Fibroblast of lung (primary cell): ENCODE results near the gene HOXA1. TPM values are rescaled to one million over a fixed set of nuclear protein-coding genes. Genes with fewer than 3 reads are reported as not detected.

Source experiments
- DNase-seq, 2 donors: peaks; one replicate each; pipeline versions ENCODE4 v3.0.0 to v3.0.0-alpha.2; 2010; ENCODE audit warnings: low read depth in 2 of 2
- H2AFZ ChIP-seq: 2 replicates; pipeline ENCODE4 v1.5.1; 2012; ENCODE audit warnings: low read length, control low read depth, inconsistent platforms
- H3K27ac ChIP-seq: 2 replicates; pipeline ENCODE4 v1.5.1; 2011; ENCODE audit warnings: low read length, control low read depth; ENCODE audit not compliant: insufficient read depth
- H3K27me3 ChIP-seq: 2 replicates; pipeline ENCODE4 v1.5.1; 2011; ENCODE audit warnings: mild to moderate bottlenecking, low read length; ENCODE audit not compliant: control insufficient read depth, insufficient read depth
- H3K36me3 ChIP-seq: 2 replicates; pipeline ENCODE4 v1.5.1; 2011; ENCODE audit warnings: low read length; ENCODE audit not compliant: control insufficient read depth, insufficient read depth
- H3K4me1 ChIP-seq: 2 replicates; pipeline ENCODE4 v1.5.1; 2011; ENCODE audit warnings: low read length; ENCODE audit not compliant: control insufficient read depth, insufficient read depth; ENCODE audit errors: extremely low read depth
- H3K4me2 ChIP-seq: 2 replicates; pipeline ENCODE4 v1.5.1; 2011; ENCODE audit warnings: low read length, control low read depth; ENCODE audit not compliant: insufficient read depth; ENCODE audit errors: extremely low read depth
- H3K4me3 ChIP-seq, 4 experiments: fragments of 200-600 bp in 1 of 4; sonication (generic) in 1 of 4; replicated peaks in 1 of 4; 2 replicates each; pipeline ENCODE4 v1.5.1; 2011 to 2016; ENCODE audit warnings: low read length in 4 of 4, low read depth in 3 of 4, mild to moderate bottlenecking in 3 of 4, control low read depth in 2 of 4, inconsistent platforms in 1 of 4, mixed read lengths in 1 of 4; ENCODE audit not compliant: insufficient read depth in 1 of 4; ENCODE audit errors: control extremely low read depth in 1 of 4
- H3K79me2 ChIP-seq: 2 replicates; pipeline ENCODE4 v1.5.1; 2012; ENCODE audit warnings: mild to moderate bottlenecking, low read length, inconsistent platforms; ENCODE audit not compliant: control insufficient read depth, insufficient read depth
- H3K9ac ChIP-seq: 2 replicates; pipeline ENCODE4 v1.5.1; 2011; ENCODE audit warnings: mild to moderate bottlenecking, low read length, control low read depth; ENCODE audit not compliant: insufficient read depth
- H3K9me3 ChIP-seq: 2 replicates; pipeline ENCODE4 v1.5.1; 2012; ENCODE audit warnings: low read depth, low read length; ENCODE audit not compliant: control insufficient read depth, insufficient read depth
- H4K20me1 ChIP-seq: 2 replicates; pipeline ENCODE4 v1.5.1; 2011; ENCODE audit warnings: low read length; ENCODE audit not compliant: control insufficient read depth, insufficient read depth; ENCODE audit errors: extremely low read depth
- EZH2 ChIP-seq: IDR thresholded peaks from 2 replicates; pipeline ENCODE4 v1.5.1; 2012; ENCODE audit warnings: low read length, control low read depth, mild to moderate bottlenecking; ENCODE audit errors: missing control alignments
- polyA plus RNA-seq, 2 donors: library from polyadenylated mRNA; depleted of rRNA in 1 of 2; stranded (reverse) in 1 of 2; unstranded in 1 of 2; fragments of >200 nt; gene quantifications; 2 replicates each; pipeline ENCODE4 v1.2.1, GENCODE V29; 2011 to 2012; ENCODE audit warnings: missing spikeins in 1 of 2
- total RNA-seq: library from RNA; depleted of rRNA; stranded (reverse); fragments of >200 nt; gene quantifications from 2 replicates; pipeline ENCODE4 v1.2.1, GENCODE V29; 2014
- TF ChIP-seq, protein P1 (sequence below), 2 donors: IDR thresholded peaks in 1 of 2; conservative IDR thresholded peaks in 1 of 2; 1 replicate in 1 of 2; 2 replicates in 1 of 2; pipeline ENCODE4 v1.5.1; 2011 to 2012; ENCODE audit warnings: low read length in 2 of 2, control low read depth in 1 of 2, inconsistent platforms in 1 of 2, low read depth in 1 of 2, mild to moderate bottlenecking in 1 of 2

The HOXA1 gene
- total and polyA plus RNA-seq, 2 donors (not counting 1 experiment from before 2014, with no cell fraction given) = 0.50 to 0.83 TPM

DNA sequence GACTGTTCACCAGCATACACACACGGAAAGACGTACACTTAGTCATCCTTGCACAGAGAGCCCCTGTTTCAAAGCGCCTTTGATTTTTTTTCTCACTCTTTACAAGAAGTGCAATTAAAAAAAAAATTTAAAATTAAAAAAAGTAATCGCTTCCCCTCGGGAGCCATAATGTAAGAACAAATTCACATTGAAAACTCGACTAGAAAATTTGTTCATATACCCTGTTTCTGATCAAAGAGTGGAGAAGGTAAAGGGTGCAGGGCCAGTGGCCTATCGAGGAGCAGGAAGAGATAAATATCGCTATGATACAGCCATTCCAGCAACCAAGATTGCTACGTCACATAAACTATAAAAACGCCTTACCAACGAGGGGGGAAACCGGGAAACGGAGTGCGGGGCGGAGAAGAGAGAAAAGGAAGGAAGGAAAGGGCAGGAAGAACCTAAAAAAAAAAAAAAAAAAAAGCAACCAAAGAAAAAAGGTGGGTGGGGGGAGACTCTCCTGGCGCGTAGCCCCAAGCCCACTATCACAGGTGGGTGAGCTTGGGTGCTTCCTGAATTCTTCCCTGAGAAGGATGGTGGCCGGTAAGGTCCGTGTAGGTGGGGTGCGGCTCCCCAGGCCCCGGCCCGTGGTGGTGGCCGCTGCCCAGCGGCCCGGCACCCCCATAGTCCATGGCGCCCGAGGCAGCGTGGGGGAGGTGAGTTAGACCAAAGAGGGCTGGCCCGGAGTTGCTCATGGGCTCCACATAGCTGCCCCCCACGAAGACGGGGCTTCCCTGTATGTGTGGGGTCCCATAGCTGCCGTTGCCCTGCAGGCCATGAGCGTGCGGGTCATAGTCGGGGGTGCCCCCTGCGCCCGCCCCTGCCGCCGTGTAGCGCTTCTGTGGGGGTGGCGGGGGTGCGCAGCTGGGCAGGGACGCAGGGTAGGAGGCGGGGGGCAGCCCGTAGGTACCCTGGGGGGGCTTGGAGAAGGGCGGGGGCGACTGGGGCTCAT, 11.9 kb upstream of the HOXA1 start:
- Histone ChIP-seq H3K79me2 (peaks cover 64% of the 10 kb centered on the region), H3K4me2 (peak overlapping the region; percentile 89), H3K9me3 (no peaks in the 10 kb centered on the region), H3K9ac (peak overlapping the region; percentile 76), H3K27ac (peak overlapping the region; percentile 95), H3K4me1 (peaks cover 36% of the 10 kb centered on the region), H3K4me3 (peak overlapping the region; percentile 46 to 92 (median 47)), H2AFZ (no peak overlapping the region), H3K27me3 (no peaks in the 10 kb centered on the region), H4K20me1 (no peaks in the 10 kb centered on the region), H3K36me3 (no peaks in the 10 kb centered on the region)
- TF ChIP-seq EZH2 = no peak
- TF ChIP-seq, protein P1, sequence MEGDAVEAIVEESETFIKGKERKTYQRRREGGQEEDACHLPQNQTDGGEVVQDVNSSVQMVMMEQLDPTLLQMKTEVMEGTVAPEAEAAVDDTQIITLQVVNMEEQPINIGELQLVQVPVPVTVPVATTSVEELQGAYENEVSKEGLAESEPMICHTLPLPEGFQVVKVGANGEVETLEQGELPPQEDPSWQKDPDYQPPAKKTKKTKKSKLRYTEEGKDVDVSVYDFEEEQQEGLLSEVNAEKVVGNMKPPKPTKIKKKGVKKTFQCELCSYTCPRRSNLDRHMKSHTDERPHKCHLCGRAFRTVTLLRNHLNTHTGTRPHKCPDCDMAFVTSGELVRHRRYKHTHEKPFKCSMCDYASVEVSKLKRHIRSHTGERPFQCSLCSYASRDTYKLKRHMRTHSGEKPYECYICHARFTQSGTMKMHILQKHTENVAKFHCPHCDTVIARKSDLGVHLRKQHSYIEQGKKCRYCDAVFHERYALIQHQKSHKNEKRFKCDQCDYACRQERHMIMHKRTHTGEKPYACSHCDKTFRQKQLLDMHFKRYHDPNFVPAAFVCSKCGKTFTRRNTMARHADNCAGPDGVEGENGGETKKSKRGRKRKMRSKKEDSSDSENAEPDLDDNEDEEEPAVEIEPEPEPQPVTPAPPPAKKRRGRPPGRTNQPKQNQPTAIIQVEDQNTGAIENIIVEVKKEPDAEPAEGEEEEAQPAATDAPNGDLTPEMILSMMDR (conservative IDR thresholded peaks at IDR 0.05 in 1 of 2, IDR thresholded peaks at IDR 0.05 in 1 of 2; ENCODE audit: low read depth in 1 of 2, low read length in 2 of 2) = no peak
- peak; percentile 74 to 80 for DNase-seq

DNA sequence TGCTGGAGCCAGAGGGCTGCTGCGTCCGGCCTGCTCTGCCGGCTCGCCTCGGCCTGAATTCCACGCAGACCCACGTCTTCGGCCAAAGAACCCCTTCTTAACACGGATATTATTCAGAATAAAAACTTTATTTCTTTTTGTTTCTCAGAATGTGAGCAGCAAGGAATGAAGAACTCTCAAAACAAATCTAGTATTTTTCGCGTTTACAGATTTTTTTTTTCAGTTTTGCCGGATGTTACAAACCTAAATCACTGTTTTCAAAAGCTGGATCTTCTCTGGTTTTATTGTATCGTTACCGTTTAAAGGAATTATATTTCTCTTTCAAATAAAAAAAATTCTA, 11.1 kb upstream of the HOXA1 start:
- Histone ChIP-seq H2AFZ (no peak overlapping the region), H3K27ac (peak overlapping the region; percentile 95), H3K4me2 (peak overlapping the region; percentile 76), H4K20me1 (no peaks in the 10 kb centered on the region), H3K9me3 (no peaks in the 10 kb centered on the region), H3K79me2 (peaks cover 63% of the 10 kb centered on the region), H3K4me3 (peak overlapping the region; percentile 38 to 92 (median 43)), H3K27me3 (no peaks in the 10 kb centered on the region), H3K9ac (peak overlapping the region; percentile 67), H3K4me1 (peaks cover 36% of the 10 kb centered on the region), H3K36me3 (no peaks in the 10 kb centered on the region)
- DNase-seq = no peak
- TF ChIP-seq, protein P1 (conservative IDR thresholded peaks at IDR 0.05 in 1 of 2, IDR thresholded peaks at IDR 0.05 in 1 of 2; ENCODE audit: low read depth in 1 of 2, low read length in 2 of 2) = no peak
- no peak for TF ChIP-seq EZH2

DNA sequence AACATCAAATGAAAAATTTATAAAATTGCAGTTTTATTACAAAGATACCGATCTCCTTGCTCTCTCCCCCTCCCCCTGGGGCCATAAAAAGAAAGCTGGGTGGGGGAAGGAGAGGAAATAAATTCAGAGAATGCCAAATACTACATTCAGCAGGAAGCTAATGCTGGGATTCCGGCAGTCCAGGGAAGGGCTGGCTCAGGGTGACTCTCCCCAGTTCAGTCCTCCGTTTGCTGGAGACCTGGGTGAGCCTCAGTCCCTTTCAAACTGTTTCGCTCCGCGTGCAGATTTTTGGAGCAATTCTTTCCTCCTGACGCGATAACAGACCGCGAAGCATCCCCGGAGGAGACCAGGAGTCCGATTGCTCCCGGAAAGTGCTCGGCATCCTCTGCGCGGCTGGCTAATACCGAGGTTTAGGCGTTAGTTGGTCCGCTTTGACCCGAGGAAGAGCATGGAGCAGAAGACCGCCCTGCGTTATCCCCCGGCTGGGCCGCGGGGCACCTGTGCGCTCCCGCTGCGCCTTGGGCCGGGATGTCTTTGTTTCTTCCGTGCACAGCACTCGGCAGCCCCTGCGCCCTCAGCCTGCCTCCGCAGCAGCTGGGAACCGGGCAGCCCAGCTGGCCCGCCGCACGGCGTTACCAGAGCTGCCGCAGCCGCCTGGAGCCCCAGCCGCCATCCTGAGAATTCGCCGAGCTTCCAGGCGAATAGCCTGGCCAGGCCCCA, 10.5 kb upstream of the HOXA1 start:
- Histone ChIP-seq H4K20me1 (no peaks in the 10 kb centered on the region), H3K27me3 (no peaks in the 10 kb centered on the region), H3K27ac (peak overlapping the region; percentile 95), H3K9me3 (no peaks in the 10 kb centered on the region), H3K79me2 (peaks cover 63% of the 10 kb centered on the region), H3K36me3 (no peaks in the 10 kb centered on the region), H3K4me3 (peak overlapping the region; percentile 38 to 92 (median 43)), H3K9ac (peak overlapping the region; percentile 67), H3K4me2 (peak overlapping the region; percentile 76), H3K4me1 (peaks cover 36% of the 10 kb centered on the region), H2AFZ (no peak overlapping the region)
- DNase-seq = peak; percentile 55 to 68
- TF ChIP-seq EZH2 = no peak
- TF ChIP-seq, protein P1 (conservative IDR thresholded peaks at IDR 0.05 in 1 of 2, IDR thresholded peaks at IDR 0.05 in 1 of 2; ENCODE audit: low read depth in 1 of 2, low read length in 2 of 2) = no peak
